Karpas-422 (cell line): Measurements from ENCODE around the gene UGT1A6. TPM values are rescaled to one million over a fixed set of nuclear protein-coding genes. Genes with fewer than 3 reads are reported as not detected.

Source experiments
- DNase-seq: peaks from one replicate; pipeline ENCODE4 v3.0.0-alpha.2; 2015
- H2AFZ ChIP-seq: fragments of 200-600 bp; sonication (generic); 2 replicates; pipeline ENCODE4 v1.6.1; 2014; ENCODE audit warnings: antibody characterized with exemption, low read length, mixed read lengths
- H3K27ac ChIP-seq: fragments of 200-600 bp; sonication (generic); 2 replicates; pipeline ENCODE4 v1.5.1; 2014; ENCODE audit warnings: mild to moderate bottlenecking, low read length, moderate library complexity
- H3K27me3 ChIP-seq: fragments of 200-600 bp; sonication (generic); 2 replicates; pipeline ENCODE4 v1.6.1; 2014; ENCODE audit warnings: low read length, mixed read lengths
- H3K36me3 ChIP-seq: fragments of 200-600 bp; sonication (generic); 2 replicates; pipeline ENCODE4 v1.6.1; 2014; ENCODE audit warnings: low read length, mixed read lengths; ENCODE audit not compliant: insufficient read depth
- H3K4me1 ChIP-seq: fragments of 200-600 bp; sonication (generic); 2 replicates; pipeline ENCODE4 v1.6.1; 2014; ENCODE audit warnings: mild to moderate bottlenecking, low read length, mixed read lengths
- H3K4me2 ChIP-seq: fragments of 200-600 bp; sonication (generic); 2 replicates; pipeline ENCODE4 v1.6.1; 2014; ENCODE audit warnings: low read length, low read depth, mild to moderate bottlenecking; ENCODE audit not compliant: poor library complexity, severe bottlenecking
- H3K4me3 ChIP-seq: fragments of 200-600 bp; sonication (generic); 2 replicates; pipeline ENCODE4 v1.5.1; 2014; ENCODE audit warnings: mild to moderate bottlenecking, antibody characterized with exemption, low read length, mixed read lengths
- H3K79me2 ChIP-seq: fragments of 200-600 bp; sonication (generic); 2 replicates; pipeline ENCODE4 v1.6.1; 2014; ENCODE audit warnings: mild to moderate bottlenecking, low read length, mixed read lengths
- H3K9ac ChIP-seq: fragments of 200-600 bp; sonication (generic); 2 replicates; pipeline ENCODE4 v1.6.0; 2014; ENCODE audit warnings: low read length
- H3K9me2 ChIP-seq: fragments of 200-600 bp; sonication (generic), shearing (Covaris generic); replicated peaks from 2 replicates; pipeline ENCODE4 v1.6.0; 2014; ENCODE audit warnings: mild to moderate bottlenecking, low read length, moderate library complexity; ENCODE audit not compliant: insufficient read depth
- H3K9me3 ChIP-seq: fragments of 300-700, 200-600 bp; sonication (generic); 2 replicates; pipeline ENCODE4 v1.6.1; 2014; ENCODE audit warnings: low read length, mixed read lengths
- H4K20me1 ChIP-seq: fragments of 200-600 bp; sonication (generic); 2 replicates; pipeline ENCODE4 v1.6.1; 2014; ENCODE audit warnings: mild to moderate bottlenecking, antibody characterized with exemption, low read length, low read depth; ENCODE audit not compliant: insufficient read depth
- total RNA-seq: library from RNA; depleted of rRNA; stranded (reverse); fragments of >200 nt; shearing (Covaris generic); gene quantifications from 2 replicates; pipeline ENCODE4 v1.2.3, GENCODE V29; 2014; ENCODE audit warnings: low replicate concordance

The UGT1A6 gene
- total RNA-seq, 1 experiment from 2014 or later, result not detected

- DNase-seq, result no peak
- Histone ChIP-seq H3K36me3 (no peaks in the 10 kb centered on the region), H3K4me2 (no peak overlapping the region), H3K4me3 (no peak overlapping the region), H2AFZ (no peak overlapping the region), H3K9ac (no peak overlapping the region), H3K79me2 (no peaks in the 10 kb centered on the region), H3K4me1 (peaks cover 26% of the 10 kb centered on the region), H3K9me3 (no peaks in the 10 kb centered on the region), H4K20me1 (no peaks in the 10 kb centered on the region), H3K27me3 (no peaks in the 10 kb centered on the region), H3K9me2 (no peaks in the 10 kb centered on the region), H3K27ac (no peak overlapping the region)
Observed at GRCh38 chr2:233799087-233799665, 106.5 kb downstream of the UGT1A6 start.

GRCh38 chr2:233799716-233800115, 107.0 kb downstream of the UGT1A6 start:
- H3K4me1 ChIP-seq, result peaks cover 26% of the 10 kb centered on the region
- no peaks in the 10 kb centered on the region for H3K27me3 ChIP-seq
- no peaks in the 10 kb centered on the region for H3K9me2 ChIP-seq
- H3K4me2 ChIP-seq, result no peak overlapping the region
- DNase-seq, result no peak
- no peak overlapping the region for H3K27ac ChIP-seq
- no peaks in the 10 kb centered on the region for H3K36me3 ChIP-seq
- H3K4me3 ChIP-seq, result no peak overlapping the region
- H4K20me1 ChIP-seq, result no peaks in the 10 kb centered on the region
- no peak overlapping the region for H2AFZ ChIP-seq
- H3K9me3 ChIP-seq, result no peaks in the 10 kb centered on the region
- no peak overlapping the region for H3K9ac ChIP-seq
- H3K79me2 ChIP-seq, result no peaks in the 10 kb centered on the region

GRCh38 chr2:233800208-233800607, 107.5 kb downstream of the UGT1A6 start:
- Histone ChIP-seq H3K4me2 (no peak overlapping the region), H3K27ac (no peak overlapping the region), H3K9me3 (no peaks in the 10 kb centered on the region), H3K36me3 (no peaks in the 10 kb centered on the region), H3K79me2 (no peaks in the 10 kb centered on the region), H3K9me2 (no peaks in the 10 kb centered on the region), H3K9ac (no peak overlapping the region), H3K4me1 (peaks cover 31% of the 10 kb centered on the region), H3K4me3 (no peak overlapping the region), H4K20me1 (no peaks in the 10 kb centered on the region), H2AFZ (no peak overlapping the region), H3K27me3 (no peaks in the 10 kb centered on the region)
- DNase-seq, result no peak

- no peaks in the 10 kb centered on the region for H3K9me2 ChIP-seq
- peaks cover 43% of the 10 kb centered on the region for H3K4me1 ChIP-seq
- no peak overlapping the region for H3K27ac ChIP-seq
- H3K4me3 ChIP-seq, result peak overlapping the region; percentile 5; the same call in 1 of the 2 replicates
- peak overlapping the region; percentile 32 for H3K9ac ChIP-seq
- no peaks in the 10 kb centered on the region for H3K9me3 ChIP-seq
- no peak overlapping the region for H2AFZ ChIP-seq
- peak overlapping the region; percentile 56 for H3K4me2 ChIP-seq
- no peaks in the 10 kb centered on the region for H3K27me3 ChIP-seq
- H4K20me1 ChIP-seq, result no peaks in the 10 kb centered on the region
- no peaks in the 10 kb centered on the region for H3K36me3 ChIP-seq
- DNase-seq, result peak; percentile 83
- H3K79me2 ChIP-seq, result no peaks in the 10 kb centered on the region
Observed at GRCh38 chr2:233801357-233802131, 108.9 kb downstream of the UGT1A6 start.

GRCh38 chr2:233802132-233802815, 109.6 kb downstream of the UGT1A6 start:
- DNase-seq, result no peak
- H2AFZ ChIP-seq, result no peak overlapping the region
- H3K4me2 ChIP-seq, result peak overlapping the region; percentile 56
- H3K9me2 ChIP-seq, result no peaks in the 10 kb centered on the region
- no peaks in the 10 kb centered on the region for H3K9me3 ChIP-seq
- no peaks in the 10 kb centered on the region for H3K79me2 ChIP-seq
- no peaks in the 10 kb centered on the region for H4K20me1 ChIP-seq
- H3K4me1 ChIP-seq, result peaks cover 43% of the 10 kb centered on the region
- no peaks in the 10 kb centered on the region; the same call in 1 of the 2 replicates for H3K27me3 ChIP-seq
- peak overlapping the region; percentile 5; the same call in 1 of the 2 replicates for H3K4me3 ChIP-seq
- H3K36me3 ChIP-seq, result no peaks in the 10 kb centered on the region
- no peak overlapping the region for H3K27ac ChIP-seq
- peak overlapping the region; percentile 32; the same call in 1 of the 2 replicates for H3K9ac ChIP-seq

- Histone ChIP-seq H3K27me3 (no peaks in the 10 kb centered on the region; the same call in 1 of the 2 replicates), H3K4me3 (no peak overlapping the region), H3K9ac (no peak overlapping the region), H3K4me1 (peaks cover 43% of the 10 kb centered on the region), H4K20me1 (no peaks in the 10 kb centered on the region), H3K27ac (no peak overlapping the region), H2AFZ (no peak overlapping the region), H3K4me2 (no peak overlapping the region), H3K9me3 (no peaks in the 10 kb centered on the region), H3K79me2 (no peaks in the 10 kb centered on the region), H3K36me3 (no peaks in the 10 kb centered on the region), H3K9me2 (no peaks in the 10 kb centered on the region)
- no peak for DNase-seq
Observed at GRCh38 chr2:233803292-233803911, 110.7 kb downstream of the UGT1A6 start.

- H2AFZ ChIP-seq, result no peak overlapping the region
- no peaks in the 10 kb centered on the region for H3K36me3 ChIP-seq
- H3K27me3 ChIP-seq, result no peaks in the 10 kb centered on the region; the same call in 1 of the 2 replicates
- H3K9ac ChIP-seq, result no peak overlapping the region
- H3K4me3 ChIP-seq, result no peak overlapping the region
- DNase-seq, result no peak
- H3K9me3 ChIP-seq, result no peaks in the 10 kb centered on the region
- H3K9me2 ChIP-seq, result no peaks in the 10 kb centered on the region
- H3K27ac ChIP-seq, result no peak overlapping the region
- H3K4me2 ChIP-seq, result no peak overlapping the region
- peaks cover 43% of the 10 kb centered on the region for H3K4me1 ChIP-seq
- H3K79me2 ChIP-seq, result no peaks in the 10 kb centered on the region
- H4K20me1 ChIP-seq, result no peaks in the 10 kb centered on the region
Observed at GRCh38 chr2:233803994-233804393, 111.3 kb downstream of the UGT1A6 start.
